Measurements from ENCODE around the gene GRIN3B.

GRCh38 chr19:1009041-1009980 is 9.1 kb downstream of the GRIN3B start:
- no peak for TF ChIP-seq POLR2A (IDR thresholded peaks at IDR 0.05; ENCODE audit: low read depth, low read length)
- no peak for TF ChIP-seq TAF1 (IDR thresholded peaks at IDR 0.05; ENCODE audit: low read depth, low read length)
- TF ChIP-seq POU2F2 (IDR thresholded peaks at IDR 0.05; ENCODE audit: low read depth, low read length), result no peak
- TF ChIP-seq POLR2AphosphoS5 (IDR thresholded peaks at IDR 0.05; ENCODE audit: low read depth, low read length), result peak; percentile 50; the same call in 1 of the 2 replicates

Measured in GM12891 (cell line).